Small intestine (tissue), 7 donors: ENCODE data around the gene ARHGEF9. TPM values are rescaled to one million over a fixed set of nuclear protein-coding genes. Genes with fewer than 3 reads are reported as not detected.

ENCODE experiments used
- DNase-seq, 2 donors: peaks; one replicate each; pipeline versions ENCODE4 v3.0.0 to v3.0.0-alpha.2; 2013
- FAIRE-seq: peaks from 2 replicates; lab custom pipeline; 2012; peaks lifted over from hg19 to GRCh38; lab: Jason Lieb, UNC
- H3K27ac ChIP-seq, 3 donors: one replicate each; pipeline ENCODE4 v1.5.1; 2013; ENCODE audit warnings: low read length in 2 of 3, mild to moderate bottlenecking in 2 of 3, control low read depth in 1 of 3, inconsistent platforms in 1 of 3, low read depth in 1 of 3, moderate library complexity in 1 of 3
- H3K27me3 ChIP-seq, 3 donors: one replicate each; pipeline ENCODE4 v1.6.1; 2013; ENCODE audit warnings: low read length in 3 of 3, inconsistent platforms in 1 of 3; ENCODE audit not compliant: control insufficient read depth in 3 of 3, insufficient read depth in 3 of 3
- H3K36me3 ChIP-seq, 3 donors: one replicate each; pipeline ENCODE4 v1.6.1; 2013; ENCODE audit warnings: low read length in 3 of 3, inconsistent platforms in 1 of 3, low read depth in 1 of 3, mild to moderate bottlenecking in 1 of 3, moderate library complexity in 1 of 3; ENCODE audit not compliant: control insufficient read depth in 3 of 3, insufficient read depth in 2 of 3
- H3K4me1 ChIP-seq, 3 donors: one replicate each; pipeline ENCODE4 v1.6.1; 2013; ENCODE audit warnings: low read length in 2 of 3, inconsistent platforms in 1 of 3, low read depth in 1 of 3, mild to moderate bottlenecking in 1 of 3, moderate library complexity in 1 of 3; ENCODE audit not compliant: control insufficient read depth in 3 of 3, insufficient read depth in 2 of 3
- H3K4me3 ChIP-seq, 3 donors: one replicate each; pipeline ENCODE4 v1.5.1; 2013; ENCODE audit warnings: low read length in 3 of 3, control low read depth in 1 of 3, inconsistent platforms in 1 of 3, low read depth in 1 of 3, mild to moderate bottlenecking in 1 of 3, moderate library complexity in 1 of 3
- H3K9me3 ChIP-seq, 2 donors: one replicate each; pipeline ENCODE4 v1.6.1; 2013; ENCODE audit warnings: low read depth in 1 of 2, low read length in 1 of 2; ENCODE audit not compliant: control insufficient read depth in 2 of 2, insufficient read depth in 1 of 2
- WGBS, 3 donors: extraction: QIAGEN DNeasy Blood & Tissue Kit; methylation state at CpG; one replicate each; pipeline ENCODE4 v1.1.7; 2013; 5-methylcytosine and 5-hydroxymethylcytosine counted together
- polyA plus RNA-seq, 4 donors: library from polyadenylated mRNA; stranded (reverse) in 3 of 4; unstranded in 1 of 4; fragments of 200-250 nt in 3 of 4; fragments of 120-200 nt in 1 of 4; gene quantifications; one replicate each; pipeline versions ENCODE4 v1.2.1 to v1.2.3, GENCODE V29; 2013
- donor health status: healthy with polysubstance abuse.
- donor health status: control.
- donor health status: control.
- donor health status: Bipolar disorder and iron deficiency.
- donor health status: healthy.

ARHGEF9 gene
- polyA plus RNA-seq, 4 donors = 16.5 to 38.9 (median 26.3) TPM

DNA sequence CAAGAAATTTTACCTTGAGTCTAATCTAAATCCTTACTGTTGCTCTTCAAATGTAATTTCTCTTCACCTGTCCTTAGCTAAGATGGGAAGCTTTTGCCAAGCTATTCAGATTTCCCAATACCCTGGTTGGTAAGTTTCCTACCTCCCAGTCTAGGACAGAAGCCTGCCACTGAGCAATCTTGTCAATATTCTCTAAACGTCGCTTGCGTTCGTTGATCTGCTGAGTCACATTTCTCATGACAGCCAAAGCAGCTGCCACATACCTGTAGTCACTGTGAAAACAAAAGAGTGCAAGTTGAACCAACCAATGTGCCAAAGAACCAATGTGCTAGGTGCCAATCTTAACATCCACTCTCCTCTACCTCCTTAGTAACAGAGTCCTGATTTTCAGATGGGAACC is 111.1 kb downstream of the ARHGEF9 start:
- Histone ChIP-seq H3K27me3 (no peaks in the 10 kb centered on the region), H3K27ac (no peak overlapping the region), H3K4me1 (no peaks in the 10 kb centered on the region), H3K36me3 (peaks cover 1 to 9% (median 8%) of the 10 kb centered on the region in 3 donors), H3K4me3 (no peak overlapping the region), H3K9me3 (no peaks in the 10 kb centered on the region)
- DNase-seq (no peak), FAIRE-seq (no peak)
- 94 to 98% (median 98%) methylated on average over 4 of the region's 4 CpGs for WGBS, 3 donors

DNA sequence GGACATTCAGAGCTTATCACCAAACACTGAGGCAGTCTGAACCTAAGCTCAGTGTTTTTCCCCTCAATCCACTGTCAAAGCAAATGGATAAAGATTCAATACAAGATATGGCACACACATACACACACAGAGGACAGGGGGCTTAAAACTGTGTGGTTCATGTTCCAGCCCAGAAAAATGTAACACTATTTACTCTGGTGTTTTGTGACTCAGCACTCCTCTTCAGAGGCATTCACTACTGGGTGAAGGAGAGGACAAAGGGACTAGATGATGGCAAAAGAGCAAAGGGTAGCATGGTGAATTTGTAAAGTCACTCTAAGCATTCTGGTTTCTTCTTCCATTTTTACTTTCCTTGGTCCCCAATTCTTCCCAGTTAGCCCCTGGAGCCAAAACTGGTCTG is 120.3 kb downstream of the ARHGEF9 start:
- Histone ChIP-seq H3K4me3 (no peak overlapping the region), H3K4me1 (no peaks in the 10 kb centered on the region), H3K27ac (no peak overlapping the region), H3K9me3 (no peaks in the 10 kb centered on the region), H3K27me3 (no peaks in the 10 kb centered on the region), H3K36me3 (peaks cover 0 to 9% (median 0%) of the 10 kb centered on the region in 3 donors)
- DNase-seq (no peak), FAIRE-seq (no peak)

- H3K4me3 ChIP-seq = no peak overlapping the region
- FAIRE-seq = no peak
These were observed 120.9 kb downstream of the ARHGEF9 start for GRCh38 chrX:63664083-63664482.

GRCh38 chrX:63661676-63662075 is 123.3 kb downstream of the ARHGEF9 start:
- FAIRE-seq (no peak), DNase-seq (no peak)
- H3K27ac ChIP-seq = no peak overlapping the region
- H3K27me3 ChIP-seq = no peaks in the 10 kb centered on the region
- H3K9me3 ChIP-seq = no peaks in the 10 kb centered on the region
- peaks cover 0 to 2% (median 0%) of the 10 kb centered on the region in 3 donors for H3K4me1 ChIP-seq
- no peak overlapping the region for H3K4me3 ChIP-seq
- 58 to 83% (median 79%) methylated on average over 1 of the region's 1 CpG for WGBS, 3 donors
- peaks cover 0 to 14% (median 0%) of the 10 kb centered on the region in 3 donors for H3K36me3 ChIP-seq

More at GRCh38 chrX:63664083-63664482, 120.9 kb downstream of the ARHGEF9 start:
- H3K27me3 ChIP-seq = no peaks in the 10 kb centered on the region
- no peak for DNase-seq
- no peaks in the 10 kb centered on the region for H3K4me1 ChIP-seq
- no peak overlapping the region for H3K27ac ChIP-seq
- WGBS, 3 donors = 42 to 75% (median 50%) methylated on average over 1 of the region's 1 CpG
- H3K36me3 ChIP-seq = peaks cover 0 to 10% (median 0%) of the 10 kb centered on the region in 3 donors
- no peaks in the 10 kb centered on the region for H3K9me3 ChIP-seq

GRCh38 chrX:63658920-63659319 is 126.1 kb downstream of the ARHGEF9 start:
- Histone ChIP-seq H3K27ac (no peak overlapping the region), H3K4me3 (no peak overlapping the region), H3K27me3 (no peaks in the 10 kb centered on the region), H3K4me1 (peaks cover 0 to 2% (median 0%) of the 10 kb centered on the region in 3 donors), H3K9me3 (no peaks in the 10 kb centered on the region), H3K36me3 (peaks cover 4 to 6% (median 5%) of the 10 kb centered on the region in 3 donors)
- DNase-seq = no peak
- 64 to 89% (median 74%) methylated on average over 1 of the region's 1 CpG for WGBS, 3 donors
- FAIRE-seq = no peak

DNA sequence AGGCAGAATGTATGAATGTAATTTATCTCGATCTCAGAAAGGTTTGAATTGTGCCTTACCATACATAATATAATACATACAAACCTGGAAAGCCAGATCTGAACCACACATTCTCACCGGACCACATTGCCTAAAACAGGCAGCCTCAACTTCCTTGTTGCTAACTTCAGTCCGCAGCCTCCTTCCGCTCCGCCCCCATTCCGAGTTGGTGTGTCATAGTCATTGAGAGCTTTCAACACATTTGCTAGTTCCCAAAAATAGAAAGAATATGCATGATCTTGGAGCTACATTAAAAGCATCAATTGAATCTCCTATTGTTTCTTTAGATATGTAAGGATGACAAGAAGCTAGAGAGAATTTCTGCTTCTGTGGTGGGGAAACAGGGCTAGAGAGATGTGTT is 127.2 kb downstream of the ARHGEF9 start:
- DNase-seq (no peak), FAIRE-seq (no peak)
- no peak overlapping the region for H3K27ac ChIP-seq
- H3K4me1 ChIP-seq = peaks cover 0 to 2% (median 0%) of the 10 kb centered on the region in 3 donors
- WGBS, 3 donors = 85 to 92% (median 87%) methylated on average over 6 of the region's 6 CpGs
- H3K9me3 ChIP-seq = no peaks in the 10 kb centered on the region
- peaks cover 4 to 6% (median 5%) of the 10 kb centered on the region in 3 donors for H3K36me3 ChIP-seq
- H3K4me3 ChIP-seq = no peak overlapping the region
- H3K27me3 ChIP-seq = no peaks in the 10 kb centered on the region

DNA sequence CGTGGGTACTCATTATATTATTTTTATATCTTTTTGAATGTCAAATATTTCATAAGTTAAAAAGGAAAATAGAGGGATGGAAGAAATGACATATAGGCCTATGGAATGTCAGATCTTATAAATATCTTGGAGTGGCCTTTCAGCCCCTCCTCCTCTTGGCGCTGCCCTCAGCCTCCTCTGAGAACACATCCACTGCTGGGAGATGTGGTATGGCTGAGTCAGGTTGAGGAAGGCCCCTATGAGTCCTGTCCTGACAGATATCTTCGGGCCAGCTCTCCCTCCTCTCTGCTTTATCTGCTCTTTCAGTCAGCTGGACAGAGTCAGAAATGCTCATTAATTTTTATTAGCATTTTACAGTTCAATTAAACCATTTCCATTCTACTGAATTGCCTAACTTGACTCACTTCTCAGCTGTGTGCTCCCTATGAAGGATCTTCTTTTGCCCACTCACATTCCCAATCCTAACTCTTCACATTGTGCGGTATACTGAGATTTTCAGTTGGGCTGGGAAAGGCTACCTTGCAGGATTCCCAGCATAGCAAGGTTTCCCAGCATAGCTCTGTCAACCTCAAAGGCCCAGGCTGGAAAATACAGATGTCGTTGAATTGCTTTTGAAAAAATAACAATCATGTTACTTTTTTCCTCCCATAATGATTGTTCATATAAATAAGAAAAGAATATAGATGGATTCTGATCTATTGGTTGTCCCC is 128.0 kb downstream of the ARHGEF9 start:
- no peak overlapping the region for H3K4me3 ChIP-seq
- H3K4me1 ChIP-seq = peaks cover 0 to 2% (median 0%) of the 10 kb centered on the region in 3 donors
- DNase-seq = no peak
- no peaks in the 10 kb centered on the region for H3K27me3 ChIP-seq
- H3K36me3 ChIP-seq = peaks cover 4 to 6% (median 5%) of the 10 kb centered on the region in 3 donors
- FAIRE-seq = no peak
- WGBS, 3 donors = 82 to 87% (median 85%) methylated on average over 5 of the region's 5 CpGs
- no peak overlapping the region for H3K27ac ChIP-seq
- no peaks in the 10 kb centered on the region for H3K9me3 ChIP-seq

- Histone ChIP-seq H3K36me3 (peaks cover 0 to 6% (median 4%) of the 10 kb centered on the region in 3 donors), H3K27me3 (no peaks in the 10 kb centered on the region), H3K4me1 (no peaks in the 10 kb centered on the region), H3K9me3 (no peaks in the 10 kb centered on the region), H3K4me3 (no peak overlapping the region), H3K27ac (no peak overlapping the region)
- FAIRE-seq (no peak), DNase-seq (no peak)
- WGBS, 3 donors = 73 to 93% (median 84%) methylated on average over 7 of the region's 7 CpGs
These were observed 132.8 kb downstream of the ARHGEF9 start for GRCh38 chrX:63652086-63652765.
